Measurements from ENCODE around the gene CIDEB.

- TF ChIP-seq MAX (IDR thresholded peaks at IDR 0.05), result no peak
- no peak for TF ChIP-seq EGR1 (IDR thresholded peaks at IDR 0.05)
- TF ChIP-seq REST (IDR thresholded peaks at IDR 0.05; ENCODE audit: low read depth), result no peak
- TF ChIP-seq EP300 (IDR thresholded peaks at IDR 0.05; ENCODE audit: borderline replicate concordance), result no peak
- TF ChIP-seq CEBPB (IDR thresholded peaks at IDR 0.05), result no peak
- no peak for TF ChIP-seq YY1 (IDR thresholded peaks at IDR 0.05; ENCODE audit: low read depth)
- TF ChIP-seq USF1 (IDR thresholded peaks at IDR 0.05), result no peak
- no peak for TF ChIP-seq CREB1 (IDR thresholded peaks at IDR 0.05; ENCODE audit: low read depth)
- TF ChIP-seq RAD21 (IDR thresholded peaks at IDR 0.05; ENCODE audit: low read depth), result peak; percentile 77
- no peak for TF ChIP-seq ZBTB7A (IDR thresholded peaks at IDR 0.05; ENCODE audit: low read depth)
- no peak for TF ChIP-seq FOXM1 (IDR thresholded peaks at IDR 0.05; ENCODE audit: borderline replicate concordance, low read depth)
These were observed 11.2 kb downstream of the CIDEB start for GRCh38 chr14:24296341-24297157.
